HEK293 (cell line): ENCODE measurements around the gene SKP2.

ENCODE experiments used
- GLIS1 ChIP-seq: fragments of 450-650 bp; formaldehyde crosslinking; IDR thresholded peaks from 2 replicates; pipeline ENCODE4 v1.5.1; 2016; ENCODE audit warnings: missing biosample characterization, missing genetic modification characterization
- HOXA7 ChIP-seq: sonication (generic); formaldehyde crosslinking; IDR thresholded peaks from 2 replicates; pipeline ENCODE4 v1.8.1; 2022; ENCODE audit warnings: missing genetic modification reagents, borderline replicate concordance
- HOXC10 ChIP-seq: sonication (generic); formaldehyde crosslinking; IDR thresholded peaks from 2 replicates; pipeline ENCODE4 v1.8.1; 2023; ENCODE audit warnings: mild to moderate bottlenecking, missing genetic modification reagents
- MEIS1 ChIP-seq: sonication (generic); formaldehyde crosslinking; IDR thresholded peaks from 2 replicates; pipeline ENCODE4 v1.8.1; 2022; ENCODE audit warnings: missing genetic modification reagents, mild to moderate bottlenecking, borderline replicate concordance
- MYNN ChIP-seq: fragments of 450-650 bp; formaldehyde crosslinking; IDR thresholded peaks from 2 replicates; pipeline ENCODE4 v1.5.1; 2016; ENCODE audit warnings: missing biosample characterization, missing genetic modification characterization, borderline replicate concordance
- OVOL3 ChIP-seq: fragments of 450-650 bp; formaldehyde crosslinking; IDR thresholded peaks from 2 replicates; pipeline ENCODE4 v1.5.1; 2016; ENCODE audit warnings: missing biosample characterization, missing genetic modification characterization
- SCRT1 ChIP-seq: fragments of 450-650 bp; formaldehyde crosslinking; IDR thresholded peaks from 2 replicates; pipeline ENCODE4 v1.5.1; 2016; ENCODE audit warnings: missing biosample characterization, missing genetic modification characterization, borderline replicate concordance
- SP2 ChIP-seq: fragments of 450-650 bp; formaldehyde crosslinking; IDR thresholded peaks from 2 replicates; pipeline ENCODE4 v1.5.1; 2016; ENCODE audit warnings: missing biosample characterization, missing genetic modification characterization
- SP3 ChIP-seq: fragments of 450-650 bp; formaldehyde crosslinking; IDR thresholded peaks from 2 replicates; pipeline ENCODE4 v1.5.1; 2016; ENCODE audit warnings: missing biosample characterization, missing genetic modification characterization
- ZBTB17 ChIP-seq: fragments of 450-650 bp; formaldehyde crosslinking; IDR thresholded peaks from 2 replicates; pipeline ENCODE4 v1.5.1; 2016; ENCODE audit warnings: missing biosample characterization, missing genetic modification characterization
- ZBTB6 ChIP-seq: fragments of 450-650 bp; formaldehyde crosslinking; IDR thresholded peaks from 2 replicates; pipeline ENCODE4 v1.5.1; 2017; ENCODE audit warnings: missing biosample characterization, missing genetic modification characterization
- ZBTB8A ChIP-seq: fragments of 450-650 bp; formaldehyde crosslinking; IDR thresholded peaks from 2 replicates; pipeline ENCODE4 v1.5.1; 2016; ENCODE audit warnings: missing biosample characterization, missing genetic modification characterization
- ZNF10 ChIP-seq: fragments of 450-650 bp; formaldehyde crosslinking; IDR thresholded peaks from 2 replicates; pipeline ENCODE4 v1.5.1; 2017; ENCODE audit warnings: missing biosample characterization, missing genetic modification characterization
- ZNF114 ChIP-seq: fragments of 450-650 bp; formaldehyde crosslinking; IDR thresholded peaks from 2 replicates; pipeline ENCODE4 v1.5.0; 2017; ENCODE audit warnings: missing biosample characterization, missing genetic modification characterization
- ZNF146 ChIP-seq: fragments of 450-650 bp; formaldehyde crosslinking; IDR thresholded peaks from 2 replicates; pipeline ENCODE4 v1.5.1; 2016; ENCODE audit warnings: missing biosample characterization, missing genetic modification characterization
- ZNF157 ChIP-seq: fragments of 450-650 bp; formaldehyde crosslinking; IDR thresholded peaks from 2 replicates; pipeline ENCODE4 v1.5.1; 2016; ENCODE audit warnings: missing biosample characterization, missing genetic modification characterization
- ZNF16 ChIP-seq: fragments of 450-650 bp; formaldehyde crosslinking; IDR thresholded peaks from 2 replicates; pipeline ENCODE4 v1.5.1; 2016; ENCODE audit warnings: low read depth, missing biosample characterization, missing genetic modification characterization
- ZNF169 ChIP-seq: fragments of 450-650 bp; formaldehyde crosslinking; IDR thresholded peaks from 2 replicates; pipeline ENCODE4 v1.5.1; 2016; ENCODE audit warnings: missing biosample characterization, missing genetic modification characterization
- ZNF2 ChIP-seq: fragments of 450-650 bp; formaldehyde crosslinking; IDR thresholded peaks from 2 replicates; pipeline ENCODE4 v1.5.1; 2016; ENCODE audit warnings: missing biosample characterization, missing genetic modification characterization
- ZNF214 ChIP-seq: fragments of 450-650 bp; formaldehyde crosslinking; IDR thresholded peaks from 2 replicates; pipeline ENCODE4 v1.5.1; 2017; ENCODE audit warnings: missing biosample characterization, mild to moderate bottlenecking, missing genetic modification characterization, borderline replicate concordance
- ZNF24 ChIP-seq: fragments of 450-650 bp; formaldehyde crosslinking; IDR thresholded peaks from 2 replicates; pipeline ENCODE4 v1.5.1; 2016; ENCODE audit warnings: missing biosample characterization, missing genetic modification characterization
- ZNF274 ChIP-seq, 2 experiments: fragments of 200-500 bp in 1 of 2; fragments of 450-650 bp in 1 of 2; sonication (Bioruptor generic) in 1 of 2; formaldehyde crosslinking in 1 of 2; IDR thresholded peaks; 2 replicates each; pipeline versions ENCODE4 v1.5.1 to v1.6.1; 2014 to 2016; ENCODE audit warnings: borderline replicate concordance in 1 of 2, inconsistent platforms in 1 of 2, low read length in 1 of 2, missing biosample characterization in 1 of 2, missing genetic modification characterization in 1 of 2
- ZNF510 ChIP-seq: fragments of 450-650 bp; formaldehyde crosslinking; IDR thresholded peaks from 2 replicates; pipeline ENCODE4 v1.5.1; 2018; ENCODE audit warnings: mild to moderate bottlenecking, missing genetic modification characterization, missing biosample characterization; ENCODE audit not compliant: insufficient replicate concordance
- ZNF555 ChIP-seq: fragments of 450-650 bp; formaldehyde crosslinking; conservative IDR thresholded peaks from 2 replicates; pipeline ENCODE4 v1.5.1; 2017; ENCODE audit warnings: missing biosample characterization, mild to moderate bottlenecking, missing genetic modification characterization, inconsistent platforms
- ZNF560 ChIP-seq: fragments of 450-650 bp; formaldehyde crosslinking; IDR thresholded peaks from 2 replicates; pipeline ENCODE4 v1.5.1; 2017; ENCODE audit warnings: missing biosample characterization, missing genetic modification characterization, borderline replicate concordance
- ZNF600 ChIP-seq: fragments of 450-650 bp; formaldehyde crosslinking; IDR thresholded peaks from 2 replicates; pipeline ENCODE4 v1.5.1; 2016; ENCODE audit warnings: missing biosample characterization, missing genetic modification characterization
- ZNF610 ChIP-seq: fragments of 450-650 bp; formaldehyde crosslinking; IDR thresholded peaks from 2 replicates; pipeline ENCODE4 v1.5.1; 2016; ENCODE audit warnings: missing biosample characterization, missing genetic modification characterization, borderline replicate concordance
- ZNF677 ChIP-seq: fragments of 450-650 bp; IDR thresholded peaks from 2 replicates; pipeline ENCODE4 v1.5.0; 2018; ENCODE audit warnings: missing biosample characterization, mild to moderate bottlenecking, missing genetic modification characterization, moderate library complexity
- ZNF768 ChIP-seq: fragments of 450-650 bp; formaldehyde crosslinking; IDR thresholded peaks from 2 replicates; pipeline ENCODE4 v1.5.1; 2018; ENCODE audit warnings: missing biosample characterization, mild to moderate bottlenecking, missing genetic modification characterization
- ZSCAN18 ChIP-seq: fragments of 450-650 bp; formaldehyde crosslinking; IDR thresholded peaks from 2 replicates; pipeline ENCODE4 v1.5.1; 2016; ENCODE audit warnings: missing biosample characterization, missing genetic modification characterization
- ZSCAN23 ChIP-seq: fragments of 450-650 bp; formaldehyde crosslinking; IDR thresholded peaks from 2 replicates; pipeline ENCODE4 v1.5.1; 2016; ENCODE audit warnings: missing biosample characterization, missing genetic modification characterization
- ZXDB ChIP-seq: fragments of 450-650 bp; formaldehyde crosslinking; IDR thresholded peaks from 2 replicates; pipeline ENCODE4 v1.5.1; 2016; ENCODE audit warnings: missing biosample characterization, missing genetic modification characterization
- TF ChIP-seq, protein P1 (sequence below): fragments of 450-650 bp; formaldehyde crosslinking; IDR thresholded peaks from 2 replicates; pipeline ENCODE4; 2016; ENCODE audit warnings: missing biosample characterization, missing genetic modification characterization
- TF ChIP-seq, protein P2 (sequence below): fragments of 450-650 bp; formaldehyde crosslinking; IDR thresholded peaks from 2 replicates; pipeline ENCODE4 v1.5.1; 2016; ENCODE audit warnings: missing biosample characterization, missing genetic modification characterization, borderline replicate concordance

Gene SKP2

GRCh38 chr5:36150676-36151433 is 1.1 kb upstream of the SKP2 start (continued):
- TF ChIP-seq ZNF768 (tag by site-specific recombination), result no peak
- TF ChIP-seq ZNF555, result no peak
- TF ChIP-seq SCRT1 (tag by site-specific recombination), result no peak
- no peak for TF ChIP-seq OVOL3 (tag by site-specific recombination)
- TF ChIP-seq ZNF169 (tag by site-specific recombination), result no peak
- TF ChIP-seq, protein P1, sequence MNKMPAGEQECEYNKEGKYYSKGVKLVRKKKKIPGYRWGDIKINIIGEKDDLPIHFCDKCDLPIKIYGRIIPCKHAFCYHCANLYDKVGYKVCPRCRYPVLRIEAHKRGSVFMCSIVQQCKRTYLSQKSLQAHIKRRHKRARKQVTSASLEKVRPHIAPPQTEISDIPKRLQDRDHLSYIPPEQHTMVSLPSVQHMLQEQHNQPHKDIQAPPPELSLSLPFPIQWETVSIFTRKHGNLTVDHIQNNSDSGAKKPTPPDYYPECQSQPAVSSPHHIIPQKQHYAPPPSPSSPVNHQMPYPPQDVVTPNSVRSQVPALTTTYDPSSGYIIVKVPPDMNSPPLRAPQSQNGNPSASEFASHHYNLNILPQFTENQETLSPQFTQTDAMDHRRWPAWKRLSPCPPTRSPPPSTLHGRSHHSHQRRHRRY, result no peak
- TF ChIP-seq ZNF10 (tag by site-specific recombination), result no peak
- no peak for TF ChIP-seq HOXA7
- no peak for TF ChIP-seq MEIS1 (CRISPR knock-in tag)
- TF ChIP-seq HOXC10 (CRISPR knock-in tag), result no peak
- TF ChIP-seq GLIS1 (tag by site-specific recombination), result peak; percentile 93
- no peak for TF ChIP-seq MYNN
- TF ChIP-seq ZBTB8A (tag by site-specific recombination), result no peak
- no peak for TF ChIP-seq ZNF146 (tag by site-specific recombination)
- TF ChIP-seq ZNF114 (tag by site-specific recombination), result no peak
- TF ChIP-seq ZNF610 (tag by site-specific recombination), result no peak
- peak; percentile 82 for TF ChIP-seq ZNF24 (tag by site-specific recombination)
- TF ChIP-seq ZSCAN18 (tag by site-specific recombination), result no peak
- no peak for TF ChIP-seq ZSCAN23 (tag by site-specific recombination)
- no peak for TF ChIP-seq ZBTB17
- peak; percentile 65; the same call in 1 of the 2 replicates for TF ChIP-seq ZXDB (tag by site-specific recombination)
- no peak for TF ChIP-seq ZNF510 (tag by site-specific recombination)
- no peak for TF ChIP-seq ZNF16 (tag by site-specific recombination)
- no peak for TF ChIP-seq ZNF2
- peak; percentile 26; the same call in 1 of the 2 replicates for TF ChIP-seq ZNF600
- no peak for TF ChIP-seq ZNF214 (tag by site-specific recombination)
- no peak for TF ChIP-seq ZNF157 (tag by site-specific recombination)
- no peak for TF ChIP-seq ZNF274 (IDR thresholded peaks at IDR 0.05; ENCODE audit: low read length)
- TF ChIP-seq ZNF274 (tag by site-specific recombination; IDR thresholded peaks at IDR 0.05; ENCODE audit: borderline replicate concordance), result no peak
- no peak for TF ChIP-seq SP3 (tag by site-specific recombination)
- TF ChIP-seq SP2 (tag by site-specific recombination), result peak; percentile 64
- no peak for TF ChIP-seq ZBTB6
- TF ChIP-seq ZNF677, result no peak
- TF ChIP-seq ZNF560 (tag by site-specific recombination), result no peak
- TF ChIP-seq, protein P2, sequence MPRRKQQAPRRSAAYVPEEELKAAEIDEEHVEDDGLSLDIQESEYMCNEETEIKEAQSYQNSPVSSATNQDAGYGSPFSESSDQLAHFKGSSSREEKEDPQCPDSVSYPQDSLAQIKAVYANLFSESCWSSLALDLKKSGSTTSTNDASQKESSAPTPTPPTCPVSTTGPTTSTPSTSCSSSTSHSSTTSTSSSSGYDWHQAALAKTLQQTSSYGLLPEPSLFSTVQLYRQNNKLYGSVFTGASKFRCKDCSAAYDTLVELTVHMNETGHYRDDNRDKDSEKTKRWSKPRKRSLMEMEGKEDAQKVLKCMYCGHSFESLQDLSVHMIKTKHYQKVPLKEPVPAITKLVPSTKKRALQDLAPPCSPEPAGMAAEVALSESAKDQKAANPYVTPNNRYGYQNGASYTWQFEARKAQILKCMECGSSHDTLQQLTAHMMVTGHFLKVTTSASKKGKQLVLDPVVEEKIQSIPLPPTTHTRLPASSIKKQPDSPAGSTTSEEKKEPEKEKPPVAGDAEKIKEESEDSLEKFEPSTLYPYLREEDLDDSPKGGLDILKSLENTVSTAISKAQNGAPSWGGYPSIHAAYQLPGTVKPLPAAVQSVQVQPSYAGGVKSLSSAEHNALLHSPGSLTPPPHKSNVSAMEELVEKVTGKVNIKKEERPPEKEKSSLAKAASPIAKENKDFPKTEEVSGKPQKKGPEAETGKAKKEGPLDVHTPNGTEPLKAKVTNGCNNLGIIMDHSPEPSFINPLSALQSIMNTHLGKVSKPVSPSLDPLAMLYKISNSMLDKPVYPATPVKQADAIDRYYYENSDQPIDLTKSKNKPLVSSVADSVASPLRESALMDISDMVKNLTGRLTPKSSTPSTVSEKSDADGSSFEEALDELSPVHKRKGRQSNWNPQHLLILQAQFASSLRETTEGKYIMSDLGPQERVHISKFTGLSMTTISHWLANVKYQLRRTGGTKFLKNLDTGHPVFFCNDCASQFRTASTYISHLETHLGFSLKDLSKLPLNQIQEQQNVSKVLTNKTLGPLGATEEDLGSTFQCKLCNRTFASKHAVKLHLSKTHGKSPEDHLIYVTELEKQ, result no peak
